ENCODE data around the gene PACRG. TPM values are rescaled to one million over a fixed set of nuclear protein-coding genes. Genes with fewer than 3 reads are reported as not detected.

The PACRG gene
- total and polyA plus RNA-seq, 2 experiments from 2014 or later = 0.17 to 0.68 TPM

DNA sequence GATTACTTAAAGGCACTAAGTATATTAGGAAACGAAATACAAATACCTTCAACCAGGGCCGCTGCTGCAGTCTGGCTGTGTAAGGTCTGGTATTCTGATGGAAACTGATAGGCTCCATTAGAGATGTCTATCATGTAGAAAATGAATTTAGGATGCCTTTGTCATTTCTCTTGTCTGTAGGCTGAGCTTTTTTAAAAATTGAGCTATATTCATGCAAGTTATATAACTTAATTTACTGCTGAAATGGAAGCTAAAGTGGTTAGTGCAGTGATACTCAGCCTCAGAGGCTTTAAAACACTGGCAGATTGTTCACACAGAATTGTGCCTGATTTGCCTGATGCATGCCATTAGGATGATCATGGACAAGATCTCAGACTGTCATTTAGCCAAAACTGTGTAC, 400.6 kb downstream of the PACRG start:
- Mint-ChIP-seq H3K27me3 (ENCODE audit: insufficient read depth, low read depth, poor library complexity) (peaks cover 8% of the 10 kb centered on the region), H3K27ac (no peak overlapping the region)
- no peak overlapping the region for H3K4me3 ChIP-seq

More for the DNA sequence above, 400.6 kb downstream of the PACRG start:
- Histone ChIP-seq H3K9me2 (ENCODE audit: insufficient read depth) (no peaks in the 10 kb centered on the region; the same call in 1 of the 2 replicates), H3K4me1 (ENCODE audit: insufficient read depth) (peaks cover 20% of the 10 kb centered on the region), H4K20me1 (replicated peaks; ENCODE audit: insufficient read depth) (no peaks in the 10 kb centered on the region), H3K27ac (ENCODE audit: low read depth) (no peak overlapping the region), H3K79me2 (replicated peaks; ENCODE audit: insufficient read depth) (no peaks in the 10 kb centered on the region), H3K4me2 (no peak overlapping the region), H3K27me3 (ENCODE audit: insufficient read depth) (no peaks in the 10 kb centered on the region), H2AFZ (no peak overlapping the region), H3F3A (replicated peaks; ENCODE audit: low read depth) (no peaks in the 10 kb centered on the region), H3K36me3 (ENCODE audit: insufficient read depth) (no peaks in the 10 kb centered on the region)
- H3K9me3 Mint-ChIP-seq = no peaks in the 10 kb centered on the region
- no peak overlapping the region for H3K4me3 Mint-ChIP-seq
- H3K36me3 Mint-ChIP-seq (ENCODE audit: low read depth) = peaks cover 5% of the 10 kb centered on the region; the same call in 1 of the 3 replicates
- ATAC-seq = no peak
- peaks cover 20% of the 10 kb centered on the region for H3K4me1 Mint-ChIP-seq
- no peak for TF ChIP-seq ZNF331 (CRISPR knock-in tag; IDR thresholded peaks at IDR 0.05; ENCODE audit: low read depth)
- TF ChIP-seq, protein P1, sequence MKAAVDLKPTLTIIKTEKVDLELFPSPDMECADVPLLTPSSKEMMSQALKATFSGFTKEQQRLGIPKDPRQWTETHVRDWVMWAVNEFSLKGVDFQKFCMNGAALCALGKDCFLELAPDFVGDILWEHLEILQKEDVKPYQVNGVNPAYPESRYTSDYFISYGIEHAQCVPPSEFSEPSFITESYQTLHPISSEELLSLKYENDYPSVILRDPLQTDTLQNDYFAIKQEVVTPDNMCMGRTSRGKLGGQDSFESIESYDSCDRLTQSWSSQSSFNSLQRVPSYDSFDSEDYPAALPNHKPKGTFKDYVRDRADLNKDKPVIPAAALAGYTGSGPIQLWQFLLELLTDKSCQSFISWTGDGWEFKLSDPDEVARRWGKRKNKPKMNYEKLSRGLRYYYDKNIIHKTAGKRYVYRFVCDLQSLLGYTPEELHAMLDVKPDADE (IDR thresholded peaks at IDR 0.05) = no peak
- TF ChIP-seq, protein P2, sequence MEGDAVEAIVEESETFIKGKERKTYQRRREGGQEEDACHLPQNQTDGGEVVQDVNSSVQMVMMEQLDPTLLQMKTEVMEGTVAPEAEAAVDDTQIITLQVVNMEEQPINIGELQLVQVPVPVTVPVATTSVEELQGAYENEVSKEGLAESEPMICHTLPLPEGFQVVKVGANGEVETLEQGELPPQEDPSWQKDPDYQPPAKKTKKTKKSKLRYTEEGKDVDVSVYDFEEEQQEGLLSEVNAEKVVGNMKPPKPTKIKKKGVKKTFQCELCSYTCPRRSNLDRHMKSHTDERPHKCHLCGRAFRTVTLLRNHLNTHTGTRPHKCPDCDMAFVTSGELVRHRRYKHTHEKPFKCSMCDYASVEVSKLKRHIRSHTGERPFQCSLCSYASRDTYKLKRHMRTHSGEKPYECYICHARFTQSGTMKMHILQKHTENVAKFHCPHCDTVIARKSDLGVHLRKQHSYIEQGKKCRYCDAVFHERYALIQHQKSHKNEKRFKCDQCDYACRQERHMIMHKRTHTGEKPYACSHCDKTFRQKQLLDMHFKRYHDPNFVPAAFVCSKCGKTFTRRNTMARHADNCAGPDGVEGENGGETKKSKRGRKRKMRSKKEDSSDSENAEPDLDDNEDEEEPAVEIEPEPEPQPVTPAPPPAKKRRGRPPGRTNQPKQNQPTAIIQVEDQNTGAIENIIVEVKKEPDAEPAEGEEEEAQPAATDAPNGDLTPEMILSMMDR (conservative IDR thresholded peaks at IDR 0.05; ENCODE audit: low read depth in 2 of 2) = no peak
- TF ChIP-seq ZNF114 (CRISPR knock-in tag; IDR thresholded peaks at IDR 0.05) = no peak
- TF ChIP-seq POLR2AphosphoS5 (IDR thresholded peaks at IDR 0.05; ENCODE audit: low read depth) = no peak
- no peak for TF ChIP-seq EZH2phosphoT487 (IDR thresholded peaks at IDR 0.05; ENCODE audit: unreplicated experiment)
- no peak for TF ChIP-seq CREB1 (CRISPR knock-in tag; IDR thresholded peaks at IDR 0.05; ENCODE audit: low read depth)
- TF ChIP-seq, protein P3, sequence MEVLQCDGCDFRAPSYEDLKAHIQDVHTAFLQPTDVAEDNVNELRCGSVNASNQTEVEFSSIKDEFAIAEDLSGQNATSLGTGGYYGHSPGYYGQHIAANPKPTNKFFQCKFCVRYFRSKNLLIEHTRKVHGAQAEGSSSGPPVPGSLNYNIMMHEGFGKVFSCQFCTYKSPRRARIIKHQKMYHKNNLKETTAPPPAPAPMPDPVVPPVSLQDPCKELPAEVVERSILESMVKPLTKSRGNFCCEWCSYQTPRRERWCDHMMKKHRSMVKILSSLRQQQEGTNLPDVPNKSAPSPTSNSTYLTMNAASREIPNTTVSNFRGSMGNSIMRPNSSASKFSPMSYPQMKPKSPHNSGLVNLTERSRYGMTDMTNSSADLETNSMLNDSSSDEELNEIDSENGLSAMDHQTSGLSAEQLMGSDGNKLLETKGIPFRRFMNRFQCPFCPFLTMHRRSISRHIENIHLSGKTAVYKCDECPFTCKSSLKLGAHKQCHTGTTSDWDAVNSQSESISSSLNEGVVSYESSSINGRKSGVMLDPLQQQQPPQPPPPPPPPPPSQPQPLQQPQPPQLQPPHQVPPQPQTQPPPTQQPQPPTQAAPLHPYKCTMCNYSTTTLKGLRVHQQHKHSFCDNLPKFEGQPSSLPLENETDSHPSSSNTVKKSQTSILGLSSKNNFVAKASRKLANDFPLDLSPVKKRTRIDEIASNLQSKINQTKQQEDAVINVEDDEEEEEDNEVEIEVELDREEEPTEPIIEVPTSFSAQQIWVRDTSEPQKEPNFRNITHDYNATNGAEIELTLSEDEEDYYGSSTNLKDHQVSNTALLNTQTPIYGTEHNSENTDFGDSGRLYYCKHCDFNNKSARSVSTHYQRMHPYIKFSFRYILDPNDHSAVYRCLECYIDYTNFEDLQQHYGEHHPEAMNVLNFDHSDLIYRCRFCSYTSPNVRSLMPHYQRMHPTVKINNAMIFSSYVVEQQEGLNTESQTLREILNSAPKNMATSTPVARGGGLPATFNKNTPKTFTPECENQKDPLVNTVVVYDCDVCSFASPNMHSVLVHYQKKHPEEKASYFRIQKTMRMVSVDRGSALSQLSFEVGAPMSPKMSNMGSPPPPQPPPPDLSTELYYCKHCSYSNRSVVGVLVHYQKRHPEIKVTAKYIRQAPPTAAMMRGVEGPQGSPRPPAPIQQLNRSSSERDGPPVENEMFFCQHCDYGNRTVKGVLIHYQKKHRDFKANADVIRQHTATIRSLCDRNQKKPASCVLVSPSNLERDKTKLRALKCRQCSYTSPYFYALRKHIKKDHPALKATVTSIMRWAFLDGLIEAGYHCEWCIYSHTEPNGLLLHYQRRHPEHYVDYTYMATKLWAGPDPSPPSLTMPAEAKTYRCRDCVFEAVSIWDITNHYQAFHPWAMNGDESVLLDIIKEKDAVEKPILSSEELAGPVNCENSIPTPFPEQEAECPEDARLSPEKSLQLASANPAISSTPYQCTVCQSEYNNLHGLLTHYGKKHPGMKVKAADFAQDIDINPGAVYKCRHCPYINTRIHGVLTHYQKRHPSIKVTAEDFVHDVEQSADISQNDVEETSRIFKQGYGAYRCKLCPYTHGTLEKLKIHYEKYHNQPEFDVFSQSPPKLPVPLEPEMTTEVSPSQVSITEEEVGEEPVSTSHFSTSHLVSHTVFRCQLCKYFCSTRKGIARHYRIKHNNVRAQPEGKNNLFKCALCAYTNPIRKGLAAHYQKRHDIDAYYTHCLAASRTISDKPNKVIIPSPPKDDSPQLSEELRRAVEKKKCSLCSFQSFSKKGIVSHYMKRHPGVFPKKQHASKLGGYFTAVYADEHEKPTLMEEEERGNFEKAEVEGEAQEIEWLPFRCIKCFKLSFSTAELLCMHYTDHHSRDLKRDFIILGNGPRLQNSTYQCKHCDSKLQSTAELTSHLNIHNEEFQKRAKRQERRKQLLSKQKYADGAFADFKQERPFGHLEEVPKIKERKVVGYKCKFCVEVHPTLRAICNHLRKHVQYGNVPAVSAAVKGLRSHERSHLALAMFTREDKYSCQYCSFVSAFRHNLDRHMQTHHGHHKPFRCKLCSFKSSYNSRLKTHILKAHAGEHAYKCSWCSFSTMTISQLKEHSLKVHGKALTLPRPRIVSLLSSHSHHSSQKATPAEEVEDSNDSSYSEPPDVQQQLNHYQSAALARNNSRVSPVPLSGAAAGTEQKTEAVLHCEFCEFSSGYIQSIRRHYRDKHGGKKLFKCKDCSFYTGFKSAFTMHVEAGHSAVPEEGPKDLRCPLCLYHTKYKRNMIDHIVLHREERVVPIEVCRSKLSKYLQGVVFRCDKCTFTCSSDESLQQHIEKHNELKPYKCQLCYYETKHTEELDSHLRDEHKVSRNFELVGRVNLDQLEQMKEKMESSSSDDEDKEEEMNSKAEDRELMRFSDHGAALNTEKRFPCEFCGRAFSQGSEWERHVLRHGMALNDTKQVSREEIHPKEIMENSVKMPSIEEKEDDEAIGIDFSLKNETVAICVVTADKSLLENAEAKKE (CRISPR knock-in tag; IDR thresholded peaks at IDR 0.05) = no peak
- no peak for TF ChIP-seq NANOG (IDR thresholded peaks at IDR 0.05; ENCODE audit: borderline replicate concordance)
- TF ChIP-seq, protein P4, sequence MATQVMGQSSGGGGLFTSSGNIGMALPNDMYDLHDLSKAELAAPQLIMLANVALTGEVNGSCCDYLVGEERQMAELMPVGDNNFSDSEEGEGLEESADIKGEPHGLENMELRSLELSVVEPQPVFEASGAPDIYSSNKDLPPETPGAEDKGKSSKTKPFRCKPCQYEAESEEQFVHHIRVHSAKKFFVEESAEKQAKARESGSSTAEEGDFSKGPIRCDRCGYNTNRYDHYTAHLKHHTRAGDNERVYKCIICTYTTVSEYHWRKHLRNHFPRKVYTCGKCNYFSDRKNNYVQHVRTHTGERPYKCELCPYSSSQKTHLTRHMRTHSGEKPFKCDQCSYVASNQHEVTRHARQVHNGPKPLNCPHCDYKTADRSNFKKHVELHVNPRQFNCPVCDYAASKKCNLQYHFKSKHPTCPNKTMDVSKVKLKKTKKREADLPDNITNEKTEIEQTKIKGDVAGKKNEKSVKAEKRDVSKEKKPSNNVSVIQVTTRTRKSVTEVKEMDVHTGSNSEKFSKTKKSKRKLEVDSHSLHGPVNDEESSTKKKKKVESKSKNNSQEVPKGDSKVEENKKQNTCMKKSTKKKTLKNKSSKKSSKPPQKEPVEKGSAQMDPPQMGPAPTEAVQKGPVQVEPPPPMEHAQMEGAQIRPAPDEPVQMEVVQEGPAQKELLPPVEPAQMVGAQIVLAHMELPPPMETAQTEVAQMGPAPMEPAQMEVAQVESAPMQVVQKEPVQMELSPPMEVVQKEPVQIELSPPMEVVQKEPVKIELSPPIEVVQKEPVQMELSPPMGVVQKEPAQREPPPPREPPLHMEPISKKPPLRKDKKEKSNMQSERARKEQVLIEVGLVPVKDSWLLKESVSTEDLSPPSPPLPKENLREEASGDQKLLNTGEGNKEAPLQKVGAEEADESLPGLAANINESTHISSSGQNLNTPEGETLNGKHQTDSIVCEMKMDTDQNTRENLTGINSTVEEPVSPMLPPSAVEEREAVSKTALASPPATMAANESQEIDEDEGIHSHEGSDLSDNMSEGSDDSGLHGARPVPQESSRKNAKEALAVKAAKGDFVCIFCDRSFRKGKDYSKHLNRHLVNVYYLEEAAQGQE (IDR thresholded peaks at IDR 0.05; ENCODE audit: unreplicated experiment) = no peak
- TF ChIP-seq EZH2 (IDR thresholded peaks at IDR 0.05; ENCODE audit: low read depth, unreplicated experiment) = no peak
- TF ChIP-seq JUNB (IDR thresholded peaks at IDR 0.05; ENCODE audit: unreplicated experiment) = no peak
- no peak for TF ChIP-seq STAT1 (IDR thresholded peaks at IDR 0.05; ENCODE audit: unreplicated experiment)
- DNase-seq (ENCODE audit: low spot score) = no peak
